CD4-positive, alpha-beta T cell treated with Interleukin-10 for 1 hour (primary cell): ENCODE measurements around the gene PLD4.

Source experiments
- DNase-seq: peaks from one replicate; pipeline ENCODE4 v3.0.0-alpha.2; 2020

PLD4 gene

GRCh38 chr14:104957146-104958113 is 32.8 kb downstream of the PLD4 start:
- DNase-seq = no peak

GRCh38 chr14:104964546-104964945 is 39.9 kb downstream of the PLD4 start:
- no peak for DNase-seq

- DNase-seq = no peak
Measured at GRCh38 chr14:104965561-104966231, 41.0 kb downstream of the PLD4 start.

- DNase-seq = no peak
Measured at GRCh38 chr14:104966261-104966865, 41.7 kb downstream of the PLD4 start.

- DNase-seq = no peak
Measured at GRCh38 chr14:104966981-104967385, 42.3 kb downstream of the PLD4 start.

GRCh38 chr14:104967386-104968152 is 42.9 kb downstream of the PLD4 start:
- DNase-seq = no peak

- no peak for DNase-seq
Measured at GRCh38 chr14:104968153-104968527, 43.5 kb downstream of the PLD4 start.

GRCh38 chr14:104968541-104969401 is 44.1 kb downstream of the PLD4 start:
- no peak for DNase-seq

GRCh38 chr14:104969741-104970230 is 45.1 kb downstream of the PLD4 start:
- no peak for DNase-seq

- no peak for DNase-seq
Measured at GRCh38 chr14:104970231-104971068, 45.8 kb downstream of the PLD4 start.

- no peak for DNase-seq
Measured at GRCh38 chr14:104971447-104972240, 47.0 kb downstream of the PLD4 start.

GRCh38 chr14:104972301-104973134 is 47.8 kb downstream of the PLD4 start:
- DNase-seq = no peak

GRCh38 chr14:104973135-104973384 is 48.4 kb downstream of the PLD4 start:
- DNase-seq = no peak

GRCh38 chr14:104973385-104974145 is 48.9 kb downstream of the PLD4 start:
- DNase-seq = no peak

- no peak for DNase-seq
Measured at GRCh38 chr14:104974146-104974541, 49.5 kb downstream of the PLD4 start.

- no peak for DNase-seq
Measured at GRCh38 chr14:104974665-104975390, 50.1 kb downstream of the PLD4 start.

- peak; percentile 22 for DNase-seq
Measured at GRCh38 chr14:104975481-104976197, 51.0 kb downstream of the PLD4 start.
